Endothelial cell (in vitro differentiated cells): ENCODE measurements around the gene ALAS1. TPM values are rescaled to one million over a fixed set of nuclear protein-coding genes. Genes with fewer than 3 reads are reported as not detected.
A peak's percentile ranks its signal among the peaks of the same experiment; 100 is the strongest.

Experiments used
- DNase-seq: peaks from one replicate; pipeline ENCODE4 v3.0.0; 2021; ENCODE audit warnings: low spot score
- H3K27ac Mint-ChIP-seq: one replicate; pipeline ENCODE4 v1.8.0; 2021; ENCODE audit warnings: mixed read lengths, inconsistent platforms; ENCODE audit not compliant: unreplicated experiment
- H3K27me3 Mint-ChIP-seq: one replicate; pipeline ENCODE4 v1.8.0; 2021; ENCODE audit warnings: mild to moderate bottlenecking, moderate library complexity, mixed read lengths, inconsistent platforms; ENCODE audit not compliant: unreplicated experiment
- H3K36me3 Mint-ChIP-seq: one replicate; pipeline ENCODE4 v1.8.0; 2021; ENCODE audit warnings: mild to moderate bottlenecking, low read depth, mixed read lengths, inconsistent platforms; ENCODE audit not compliant: unreplicated experiment
- H3K4me1 Mint-ChIP-seq: one replicate; pipeline ENCODE4 v1.8.0; 2021; ENCODE audit warnings: mild to moderate bottlenecking, mixed read lengths, inconsistent platforms; ENCODE audit not compliant: unreplicated experiment
- H3K4me3 Mint-ChIP-seq: one replicate; pipeline ENCODE4 v1.8.0; 2021; ENCODE audit warnings: mild to moderate bottlenecking, mixed read lengths, inconsistent platforms; ENCODE audit not compliant: unreplicated experiment
- H3K9me3 Mint-ChIP-seq: one replicate; pipeline ENCODE4 v1.8.0; 2021; ENCODE audit warnings: mixed read lengths, inconsistent platforms; ENCODE audit not compliant: unreplicated experiment
- total RNA-seq: library from RNA; stranded (reverse); fragmentation: NEBNext Ultra II Directional; extraction: Animal tissue kit (Norgen Biotek cat#: 25700); gene quantifications from one replicate; pipeline ENCODE4 v1.2.1, GENCODE V29; 2021; ENCODE audit not compliant: unreplicated experiment
- TF ChIP-seq, protein P1 (sequence below): fragments of 200-600 bp; sonication (generic); IDR thresholded peaks from one replicate; pipeline ENCODE4 v1.5.0; 2021; ENCODE audit warnings: antibody characterized with exemption; ENCODE audit not compliant: unreplicated experiment

ALAS1 gene
- total RNA-seq, 1 donor from 2014 or later: 59.1 TPM

DNA sequence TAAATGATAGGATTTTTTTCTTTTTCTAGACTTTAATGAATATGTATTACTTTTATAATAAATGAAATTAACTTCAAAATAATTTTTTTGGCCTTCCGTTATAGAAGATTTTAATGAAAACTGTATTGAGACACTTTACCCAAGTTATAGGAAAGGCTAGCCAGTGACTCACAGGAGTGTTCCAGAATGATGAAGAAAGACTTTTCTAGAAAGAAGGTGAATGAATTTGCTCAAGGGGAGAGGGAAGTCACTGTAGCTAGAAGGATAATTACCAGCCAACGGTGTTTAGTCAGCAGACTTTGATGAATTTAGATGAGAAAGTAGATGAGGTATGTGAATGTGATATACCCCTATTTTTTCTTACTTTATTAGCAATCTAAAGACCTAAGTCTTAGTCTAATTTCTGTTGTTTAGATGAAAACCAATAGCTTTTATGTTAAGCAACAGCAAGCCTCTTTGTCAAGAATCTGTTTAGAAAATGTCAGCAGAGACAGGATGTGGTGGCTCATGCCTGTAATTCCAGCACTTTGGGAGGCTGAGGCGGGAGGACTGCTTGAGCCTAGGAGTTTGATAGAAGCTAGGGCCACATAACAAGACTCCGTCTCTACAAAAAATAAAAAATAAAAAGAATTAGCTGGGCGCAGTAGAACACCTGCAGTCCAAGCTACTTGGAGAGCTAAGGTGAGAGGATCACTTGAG lies 3.2 kb downstream of the ALAS1 start:
- Mint-ChIP-seq H3K9me3 (no peaks in the 10 kb centered on the region), H3K4me3 (no peak overlapping the region), H3K27ac (peak overlapping the region; percentile 25), H3K36me3 (peaks cover 42% of the 10 kb centered on the region), H3K4me1 (peaks cover 21% of the 10 kb centered on the region), H3K27me3 (peaks cover 3% of the 10 kb centered on the region)
- no peak for DNase-seq
- TF ChIP-seq, protein P1, sequence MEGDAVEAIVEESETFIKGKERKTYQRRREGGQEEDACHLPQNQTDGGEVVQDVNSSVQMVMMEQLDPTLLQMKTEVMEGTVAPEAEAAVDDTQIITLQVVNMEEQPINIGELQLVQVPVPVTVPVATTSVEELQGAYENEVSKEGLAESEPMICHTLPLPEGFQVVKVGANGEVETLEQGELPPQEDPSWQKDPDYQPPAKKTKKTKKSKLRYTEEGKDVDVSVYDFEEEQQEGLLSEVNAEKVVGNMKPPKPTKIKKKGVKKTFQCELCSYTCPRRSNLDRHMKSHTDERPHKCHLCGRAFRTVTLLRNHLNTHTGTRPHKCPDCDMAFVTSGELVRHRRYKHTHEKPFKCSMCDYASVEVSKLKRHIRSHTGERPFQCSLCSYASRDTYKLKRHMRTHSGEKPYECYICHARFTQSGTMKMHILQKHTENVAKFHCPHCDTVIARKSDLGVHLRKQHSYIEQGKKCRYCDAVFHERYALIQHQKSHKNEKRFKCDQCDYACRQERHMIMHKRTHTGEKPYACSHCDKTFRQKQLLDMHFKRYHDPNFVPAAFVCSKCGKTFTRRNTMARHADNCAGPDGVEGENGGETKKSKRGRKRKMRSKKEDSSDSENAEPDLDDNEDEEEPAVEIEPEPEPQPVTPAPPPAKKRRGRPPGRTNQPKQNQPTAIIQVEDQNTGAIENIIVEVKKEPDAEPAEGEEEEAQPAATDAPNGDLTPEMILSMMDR: no peak

DNA sequence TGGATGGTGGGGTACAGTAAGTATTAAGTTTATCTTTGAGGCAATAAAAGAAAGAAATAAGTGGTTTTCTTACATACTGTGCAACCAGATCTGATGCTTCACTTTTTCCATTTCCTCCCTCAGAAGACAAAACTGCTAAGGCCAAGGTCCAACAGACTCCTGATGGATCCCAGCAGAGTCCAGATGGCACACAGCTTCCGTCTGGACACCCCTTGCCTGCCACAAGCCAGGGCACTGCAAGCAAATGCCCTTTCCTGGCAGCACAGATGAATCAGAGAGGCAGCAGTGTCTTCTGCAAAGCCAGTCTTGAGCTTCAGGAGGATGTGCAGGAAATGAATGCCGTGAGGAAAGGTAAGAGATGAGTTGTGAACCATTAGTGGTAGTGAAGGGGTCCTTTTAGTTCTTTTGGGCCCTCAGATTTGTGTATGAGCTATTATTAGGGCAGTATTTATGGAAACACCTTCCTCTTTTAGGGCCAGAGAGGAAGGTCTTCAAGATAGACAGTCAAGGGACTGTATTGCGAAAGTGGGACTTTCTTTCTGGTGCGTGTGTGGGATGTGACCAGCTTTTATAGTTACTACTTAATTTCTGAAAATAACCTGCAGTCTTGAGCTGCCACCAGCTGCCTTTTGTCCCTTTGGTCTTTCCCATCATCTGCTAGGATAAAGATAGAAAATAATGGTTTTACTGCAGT lies 4.6 kb downstream of the ALAS1 start:
- H3K27ac Mint-ChIP-seq: no peak overlapping the region
- H3K36me3 Mint-ChIP-seq: peaks cover 46% of the 10 kb centered on the region
- H3K27me3 Mint-ChIP-seq: peaks cover 3% of the 10 kb centered on the region
- no peak for DNase-seq
- peaks cover 15% of the 10 kb centered on the region for H3K4me1 Mint-ChIP-seq
- H3K9me3 Mint-ChIP-seq: no peaks in the 10 kb centered on the region
- TF ChIP-seq, protein P1: no peak
- H3K4me3 Mint-ChIP-seq: no peak overlapping the region

DNA sequence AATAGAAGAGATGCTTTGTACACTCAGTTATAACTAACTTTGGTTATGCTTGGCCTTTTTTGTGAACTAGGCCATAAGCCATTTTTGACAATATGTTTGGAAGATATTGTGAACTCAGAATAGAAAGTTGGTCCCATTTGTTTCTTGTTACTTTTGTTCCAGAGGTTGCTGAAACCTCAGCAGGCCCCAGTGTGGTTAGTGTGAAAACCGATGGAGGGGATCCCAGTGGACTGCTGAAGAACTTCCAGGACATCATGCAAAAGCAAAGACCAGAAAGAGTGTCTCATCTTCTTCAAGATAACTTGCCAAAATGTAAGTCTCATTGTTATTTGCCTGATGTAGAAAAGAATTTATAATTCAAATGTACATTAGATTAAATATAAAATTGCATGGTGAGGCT lies 5.7 kb downstream of the ALAS1 start:
- peaks cover 9% of the 10 kb centered on the region for H3K4me1 Mint-ChIP-seq
- TF ChIP-seq, protein P1: no peak

DNA sequence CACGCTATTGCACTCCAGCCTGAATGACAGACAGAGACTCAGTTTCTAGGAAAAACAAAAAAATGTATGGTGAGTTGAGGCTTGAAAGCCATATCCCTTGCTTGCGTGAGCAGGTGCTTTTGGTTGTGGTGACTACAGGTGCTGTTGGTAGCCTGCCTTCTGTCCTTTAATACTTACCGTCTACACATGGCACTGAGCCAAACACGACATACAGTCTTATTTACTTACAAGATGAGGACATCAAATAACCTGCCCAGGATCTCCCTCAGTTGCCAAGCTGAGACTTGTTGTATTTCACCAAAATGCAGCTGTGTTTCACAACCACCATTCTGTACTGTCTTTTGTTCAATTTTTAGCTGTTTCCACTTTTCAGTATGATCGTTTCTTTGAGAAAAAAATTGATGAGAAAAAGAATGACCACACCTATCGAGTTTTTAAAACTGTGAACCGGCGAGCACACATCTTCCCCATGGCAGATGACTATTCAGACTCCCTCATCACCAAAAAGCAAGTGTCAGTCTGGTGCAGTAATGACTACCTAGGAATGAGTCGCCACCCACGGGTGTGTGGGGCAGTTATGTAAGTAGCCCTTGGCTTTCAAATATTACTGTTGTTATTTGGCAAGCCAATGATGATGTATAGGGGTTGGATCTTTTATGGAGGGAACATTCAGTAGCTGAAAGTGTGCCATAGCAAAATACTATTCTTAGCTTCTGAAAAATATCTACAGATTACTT lies 6.5 kb downstream of the ALAS1 start:
- Mint-ChIP-seq H3K4me3 (peak overlapping the region; percentile 44), H3K27ac (no peak overlapping the region), H3K36me3 (peaks cover 47% of the 10 kb centered on the region), H3K4me1 (peaks cover 2% of the 10 kb centered on the region), H3K9me3 (no peaks in the 10 kb centered on the region), H3K27me3 (peaks cover 3% of the 10 kb centered on the region)
- DNase-seq: no peak
- TF ChIP-seq, protein P1: no peak

More for the DNA sequence above, 5.7 kb downstream of the ALAS1 start:
- Mint-ChIP-seq H3K9me3 (no peaks in the 10 kb centered on the region), H3K27ac (no peak overlapping the region), H3K27me3 (peaks cover 3% of the 10 kb centered on the region), H3K36me3 (peaks cover 50% of the 10 kb centered on the region), H3K4me3 (no peak overlapping the region)
- DNase-seq: no peak
